ENCODE results near the gene KCP.

Gene KCP

GRCh38 chr7:128827971-128828711 is 82.4 kb downstream of the KCP start:
- DNase-seq (ENCODE audit: low read depth in 2 of 2), result no peak

GRCh38 chr7:128827248-128827958 is 83.1 kb downstream of the KCP start:
- DNase-seq (ENCODE audit: low read depth in 2 of 2), result no peak

GRCh38 chr7:128826916-128827247 is 83.6 kb downstream of the KCP start:
- no peak for DNase-seq (ENCODE audit: low read depth in 2 of 2)
